ENCODE results near the gene FAM3C. TPM values are rescaled to one million over a fixed set of nuclear protein-coding genes. Genes with fewer than 3 reads are reported as not detected.

The FAM3C gene
- total and polyA plus RNA-seq, 10 of the 15 experiments (the other 5 are each of a cell fraction or from before 2014, with no cell fraction given): 11.0 to 110 (median 27.8) TPM

- 0 out of 2 replicates have a peak, but pooled peaks have one; percentile 48 for TF ChIP-seq ZNF687 (IDR thresholded peaks at IDR 0.05)
- TF ChIP-seq STAT3 (IDR thresholded peaks at IDR 0.05; ENCODE audit: low read depth, low read length): no peak
- peak; percentile 37 to 51 for TF ChIP-seq IKZF2 (IDR thresholded peaks at IDR 0.05)
- no peak for TF ChIP-seq NRF1 (conservative IDR thresholded peaks at IDR 0.05; ENCODE audit: low read depth, low read length)
- TF ChIP-seq POU2F2 (IDR thresholded peaks at IDR 0.05; ENCODE audit: borderline replicate concordance, low read depth, low read length): no peak
- TF ChIP-seq MYB (IDR thresholded peaks at IDR 0.05; ENCODE audit: borderline replicate concordance, low read depth, low read length): no peak
- TF ChIP-seq CHD4 (IDR thresholded peaks at IDR 0.05): no peak
- TF ChIP-seq CBX5 (IDR thresholded peaks at IDR 0.05; ENCODE audit: low read depth): no peak
- no peak for TF ChIP-seq USF2 (IDR thresholded peaks at IDR 0.05; ENCODE audit: borderline replicate concordance, low read depth, low read length)
- TF ChIP-seq RELB (IDR thresholded peaks at IDR 0.05; ENCODE audit: low read depth): peak; percentile 54; the same call in 1 of the 2 replicates
- no peak for TF ChIP-seq POLR2AphosphoS2 (IDR thresholded peaks at IDR 0.05; ENCODE audit: low read depth, low read length)
- no peak for TF ChIP-seq CBFB (IDR thresholded peaks at IDR 0.05; ENCODE audit: low read depth)
- TF ChIP-seq YY1 (IDR thresholded peaks at IDR 0.05; ENCODE audit: low read depth, low read length): no peak
- no peak for TF ChIP-seq ZNF592 (IDR thresholded peaks at IDR 0.05)
- TF ChIP-seq ATF2 (IDR thresholded peaks at IDR 0.05; ENCODE audit: low read length): no peak
- TF ChIP-seq FOXK2 (IDR thresholded peaks at IDR 0.05): no peak
- no peak for TF ChIP-seq CREB1 (IDR thresholded peaks at IDR 0.05; ENCODE audit: low read depth)
Observed at GRCh38 chr7:121313793-121314676, 82.1 kb downstream of the FAM3C start (continued).

All from GM12878 (cell line).